Activated T-cell treated with anti-CD3 and anti-CD28 coated beads for 24 hours (primary cell): ENCODE results near the gene IL17RB.

Experiments
- DNase-seq: peaks from one replicate; pipeline ENCODE4 v3.0.0-alpha.2; 2020; ENCODE audit warnings: low read depth

IL17RB gene

GRCh38 chr3:53811143-53811927, 35.0 kb upstream of the IL17RB start:
- DNase-seq: no peak

DNA sequence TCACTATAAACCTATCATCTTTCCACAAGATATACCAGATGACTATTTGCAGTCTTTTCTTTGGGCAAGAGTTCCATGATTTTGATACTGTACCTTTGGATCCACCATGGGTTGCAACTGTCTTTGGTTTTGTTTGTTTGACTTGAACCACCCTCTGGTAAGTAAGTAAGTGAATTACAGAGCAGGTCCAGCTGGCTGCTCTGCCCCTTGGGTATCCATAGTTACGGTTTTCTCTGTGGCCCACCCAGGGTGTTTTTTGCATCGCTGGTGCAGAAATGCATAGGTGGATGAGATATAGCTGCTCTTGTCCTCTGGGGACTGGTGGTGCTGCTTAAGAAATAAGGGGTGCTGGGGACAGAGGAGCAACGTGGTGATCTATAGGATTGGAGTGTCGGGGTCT, 33.9 kb upstream of the IL17RB start:
- DNase-seq: no peak

DNA sequence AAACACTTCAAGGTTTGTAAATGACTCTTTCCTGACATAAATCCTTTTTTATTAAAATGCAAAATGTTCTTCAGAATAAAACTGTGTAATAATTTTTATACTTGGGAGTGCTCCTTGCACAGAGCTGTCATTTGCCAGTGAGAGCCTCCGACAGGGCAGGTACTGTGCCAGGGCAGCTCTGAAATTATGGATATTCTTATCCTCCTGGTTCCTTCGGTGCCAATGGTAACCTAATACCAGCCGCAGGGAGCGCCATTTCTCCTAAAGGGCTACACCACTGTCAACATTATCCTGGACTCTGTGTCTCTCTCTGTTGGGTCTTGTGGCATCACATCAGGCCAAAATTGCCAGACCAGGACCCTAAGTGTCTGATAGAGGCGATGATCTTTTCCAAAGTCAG, 33.1 kb upstream of the IL17RB start:
- DNase-seq: no peak

DNA sequence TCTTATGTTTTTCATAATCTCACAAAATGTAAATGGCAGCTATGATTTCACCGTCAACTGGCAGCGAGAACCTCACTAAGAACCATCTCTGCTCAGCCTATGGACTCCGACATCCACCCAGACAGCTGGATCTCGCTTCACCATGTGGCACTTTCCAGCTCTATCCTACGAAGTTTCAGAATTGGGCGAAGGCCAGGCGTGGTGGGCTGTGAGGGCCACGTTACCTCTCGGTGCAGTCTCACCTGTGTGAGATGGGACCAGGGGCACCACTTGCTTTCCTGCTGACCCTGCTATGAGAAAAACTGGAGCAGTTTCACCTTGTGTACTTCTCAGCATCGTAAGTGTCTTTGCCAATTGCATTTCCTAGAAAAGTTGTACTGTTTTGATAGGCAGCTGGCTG, 32.5 kb upstream of the IL17RB start:
- DNase-seq: no peak

GRCh38 chr3:53815067-53815466, 31.3 kb upstream of the IL17RB start:
- no peak for DNase-seq

DNA sequence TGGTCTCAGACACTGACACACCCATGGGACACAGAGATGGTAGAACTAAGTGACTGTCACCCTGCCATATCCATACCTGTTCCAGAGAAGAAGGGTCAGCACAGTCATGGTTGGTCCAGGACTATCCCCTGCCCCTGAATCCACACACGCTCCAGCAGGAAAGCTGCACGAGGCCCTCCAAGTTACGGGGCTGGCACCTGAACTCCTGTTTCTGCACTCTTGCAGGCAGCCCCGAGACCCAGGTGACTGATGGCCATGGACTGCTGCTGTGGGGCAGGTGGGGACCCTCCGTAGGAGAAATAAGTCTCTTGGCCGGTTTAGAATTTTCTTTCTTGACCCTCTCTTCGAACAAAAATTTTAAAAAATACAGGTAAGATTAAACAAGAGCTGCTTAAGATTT, 30.7 kb upstream of the IL17RB start:
- DNase-seq: no peak

GRCh38 chr3:53816425-53816824, 29.9 kb upstream of the IL17RB start:
- no peak for DNase-seq

GRCh38 chr3:53817211-53817610, 29.2 kb upstream of the IL17RB start:
- no peak for DNase-seq

- no peak for DNase-seq
Measured at GRCh38 chr3:53817809-53818208, 28.6 kb upstream of the IL17RB start.

- DNase-seq: no peak
Measured at GRCh38 chr3:53818221-53819162, 27.9 kb upstream of the IL17RB start.

GRCh38 chr3:53819163-53819868, 27.1 kb upstream of the IL17RB start:
- DNase-seq: no peak

GRCh38 chr3:53820084-53820483, 26.3 kb upstream of the IL17RB start:
- DNase-seq: no peak

DNA sequence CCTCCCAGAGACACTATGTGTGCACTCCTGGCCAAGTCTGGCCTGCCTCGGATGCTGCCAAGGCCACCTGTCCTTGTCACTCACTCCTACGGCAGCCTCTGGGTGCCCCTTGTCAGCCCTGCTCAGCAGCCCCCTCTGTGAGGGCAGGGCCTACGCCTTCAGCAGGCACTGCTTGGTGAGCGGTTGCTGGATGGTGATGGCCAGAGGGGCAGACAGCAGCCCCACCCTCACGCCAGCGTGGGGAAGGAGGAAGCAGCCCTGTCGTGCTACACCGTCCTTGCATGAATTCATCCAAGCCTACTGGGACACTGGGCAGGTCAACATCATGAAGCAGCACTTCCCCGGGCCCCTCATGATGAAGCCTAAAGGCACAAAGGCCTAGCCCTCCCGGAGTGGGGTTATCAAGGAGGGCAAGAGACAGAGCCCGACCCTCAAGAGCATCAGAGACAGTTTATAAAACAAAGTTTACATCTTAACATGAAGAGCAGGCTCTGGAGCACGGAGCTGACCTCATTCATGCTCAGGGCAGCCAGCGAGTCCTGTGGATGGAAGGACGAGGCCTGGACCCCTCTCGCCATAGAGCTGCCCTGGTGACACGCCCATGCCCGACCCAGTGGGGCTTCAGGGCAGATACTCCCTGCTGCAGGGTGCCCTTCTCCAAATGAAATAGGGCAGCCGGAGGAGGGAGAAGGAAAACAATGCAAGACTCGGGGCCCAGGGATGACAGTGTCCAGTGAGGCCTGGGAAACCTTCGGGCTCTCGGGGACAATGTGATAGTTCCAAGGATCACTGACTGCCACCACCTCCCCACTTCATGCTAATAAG, 25.4 kb upstream of the IL17RB start:
- DNase-seq: no peak

- no peak for DNase-seq
Measured at GRCh38 chr3:53821631-53822121, 24.7 kb upstream of the IL17RB start.

DNA sequence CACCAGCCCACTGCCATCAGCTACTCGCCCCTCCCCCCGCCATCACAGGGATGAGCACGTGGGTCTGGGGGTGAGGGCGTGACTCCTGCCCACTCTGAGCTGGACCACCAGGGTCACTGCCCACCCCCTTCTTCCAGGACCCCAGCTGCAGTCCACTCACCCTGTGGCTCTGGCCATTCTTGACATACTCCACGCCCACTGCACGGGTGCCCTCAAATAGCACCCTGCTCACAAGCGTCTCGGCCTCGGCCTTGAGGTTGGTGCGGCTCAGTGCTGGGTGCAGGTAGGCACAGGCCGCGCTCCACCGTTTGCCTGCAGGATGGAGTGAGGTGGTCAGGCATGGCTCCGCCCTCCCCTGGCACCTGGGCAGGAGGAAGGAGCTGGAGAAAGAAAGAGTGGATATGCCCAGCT, 24.0 kb upstream of the IL17RB start:
- no peak for DNase-seq

- no peak for DNase-seq
Measured at GRCh38 chr3:53823026-53823955, 23.1 kb upstream of the IL17RB start.

DNA sequence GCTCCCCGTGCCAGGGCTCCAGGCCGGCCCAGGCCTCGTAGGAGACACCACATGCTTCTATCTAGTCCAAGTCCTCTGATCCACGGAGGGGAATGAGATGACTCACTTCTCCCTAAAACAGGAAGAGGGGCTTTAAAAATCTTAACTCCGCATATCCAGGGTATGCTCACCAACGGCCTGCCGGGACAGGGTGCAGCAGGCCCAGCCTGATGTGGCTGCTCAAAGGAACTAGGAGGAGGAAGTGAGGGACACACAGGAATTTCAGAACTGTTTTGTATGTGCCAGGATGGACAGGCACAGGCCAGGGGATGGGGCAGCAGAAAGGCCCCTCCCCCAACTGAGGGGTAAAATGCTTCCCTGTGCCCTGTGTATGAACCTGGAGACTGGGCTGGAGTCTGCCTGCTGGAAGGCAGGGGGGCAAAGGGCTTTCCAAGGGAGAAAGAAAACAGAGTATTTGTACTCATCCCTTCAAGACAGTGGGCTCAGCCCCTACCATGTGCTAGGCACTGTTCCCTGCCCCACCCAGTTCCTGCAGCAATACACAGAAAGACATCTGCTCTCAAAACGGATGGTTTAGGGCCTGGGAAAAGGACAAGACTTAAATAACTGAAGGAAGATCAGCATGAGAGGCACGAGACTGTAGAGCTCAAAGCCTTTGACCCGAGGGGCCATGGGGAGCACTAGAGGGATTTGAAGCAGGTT, 22.3 kb upstream of the IL17RB start:
- DNase-seq: no peak

DNA sequence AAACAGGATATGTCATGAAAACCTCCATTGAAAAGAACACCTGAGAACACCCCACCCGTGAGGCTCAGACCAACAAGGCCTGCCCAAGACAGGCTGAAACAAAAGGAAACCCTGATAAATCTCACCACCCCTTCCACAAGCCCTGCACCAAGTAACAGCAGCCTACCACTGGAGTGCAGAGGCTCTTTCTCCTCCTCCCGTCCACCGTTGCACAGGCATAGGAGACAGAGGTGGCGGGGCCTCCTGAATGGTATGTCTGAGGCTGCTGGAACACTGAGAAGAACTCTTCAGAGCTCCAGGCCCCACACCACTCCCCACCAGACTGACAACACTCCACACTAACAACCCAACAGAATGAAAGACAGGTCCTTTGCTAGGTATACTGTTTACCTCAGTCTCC, 21.6 kb upstream of the IL17RB start:
- DNase-seq: no peak

DNA sequence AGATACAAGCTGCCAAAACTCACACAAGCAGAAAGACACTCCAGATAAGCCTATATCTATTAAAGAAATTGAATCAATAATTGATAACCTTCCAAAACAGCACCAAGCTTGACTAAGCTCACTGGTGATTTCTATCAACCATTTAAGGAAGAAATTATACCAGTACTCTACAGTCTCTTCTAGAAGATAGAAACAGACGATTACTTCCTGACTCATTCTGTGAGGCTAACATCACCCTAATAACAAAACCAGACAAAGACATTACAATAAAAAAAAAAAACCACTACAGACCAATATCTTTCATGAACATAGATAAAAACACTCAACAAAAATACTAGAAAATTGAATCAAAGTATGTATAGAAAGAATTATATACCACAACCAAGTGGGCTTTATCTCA, 20.3 kb upstream of the IL17RB start:
- no peak for DNase-seq

DNA sequence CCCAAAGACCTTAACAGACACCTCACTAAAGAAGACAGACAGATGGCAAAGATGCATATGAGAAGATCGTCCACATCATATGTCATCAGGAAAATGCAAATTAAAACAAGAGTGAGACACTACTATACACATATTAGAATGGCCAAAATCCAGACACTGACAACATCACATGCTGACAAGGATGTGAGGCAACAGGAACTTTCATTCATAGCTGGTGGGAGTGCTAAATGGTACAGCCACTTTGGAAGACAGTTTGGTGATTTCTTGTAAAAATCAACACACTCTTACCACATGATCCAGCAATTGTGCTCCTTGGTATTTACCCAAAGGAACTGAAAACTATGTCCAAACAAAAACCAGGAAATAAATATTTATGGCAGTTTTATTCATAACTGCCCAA, 17.8 kb upstream of the IL17RB start:
- DNase-seq: no peak
